Neural crest cell (in vitro differentiated cells): ENCODE data around the gene CLEC4G. TPM values are rescaled to one million over a fixed set of nuclear protein-coding genes. Genes with fewer than 3 reads are reported as not detected.
A peak's percentile ranks its signal among the peaks of the same experiment; 100 is the strongest.

Experiments used
- DNase-seq: peaks from one replicate; pipeline ENCODE4 v3.0.0; 2021; ENCODE audit warnings: low read depth, mixed read lengths, low spot score
- H3K27ac Mint-ChIP-seq: one replicate; pipeline ENCODE4 v1.8.0; 2021; ENCODE audit warnings: mild to moderate bottlenecking, mixed read lengths; ENCODE audit not compliant: unreplicated experiment
- H3K27me3 Mint-ChIP-seq: 2 replicates; pipeline ENCODE4 v1.8.0; 2021; ENCODE audit warnings: low read depth, mild to moderate bottlenecking, mixed read lengths
- H3K36me3 Mint-ChIP-seq: 2 replicates; pipeline ENCODE4 v1.8.0; 2021; ENCODE audit warnings: low read depth, mild to moderate bottlenecking, mixed read lengths
- H3K4me1 Mint-ChIP-seq: 2 replicates; pipeline ENCODE4 v1.8.0; 2021; ENCODE audit warnings: mixed read lengths
- H3K4me3 Mint-ChIP-seq: one replicate; pipeline ENCODE4 v1.8.0; 2021; ENCODE audit warnings: mild to moderate bottlenecking, mixed read lengths
- H3K9me3 Mint-ChIP-seq: 2 replicates; pipeline ENCODE4 v1.8.0; 2021; ENCODE audit warnings: mixed read lengths
- total RNA-seq: library from RNA; stranded (reverse); gene quantifications from 2 replicates; pipeline ENCODE4 v1.2.1, GENCODE V29; 2021
- TF ChIP-seq, protein P1 (sequence below): fragments of 200-600 bp; sonication (generic); conservative IDR thresholded peaks from 2 replicates; pipeline ENCODE4 v1.5.0; 2021; ENCODE audit warnings: antibody characterized with exemption, mild to moderate bottlenecking

Gene CLEC4G
- total RNA-seq, 1 donor from 2014 or later, result not detected

DNA sequence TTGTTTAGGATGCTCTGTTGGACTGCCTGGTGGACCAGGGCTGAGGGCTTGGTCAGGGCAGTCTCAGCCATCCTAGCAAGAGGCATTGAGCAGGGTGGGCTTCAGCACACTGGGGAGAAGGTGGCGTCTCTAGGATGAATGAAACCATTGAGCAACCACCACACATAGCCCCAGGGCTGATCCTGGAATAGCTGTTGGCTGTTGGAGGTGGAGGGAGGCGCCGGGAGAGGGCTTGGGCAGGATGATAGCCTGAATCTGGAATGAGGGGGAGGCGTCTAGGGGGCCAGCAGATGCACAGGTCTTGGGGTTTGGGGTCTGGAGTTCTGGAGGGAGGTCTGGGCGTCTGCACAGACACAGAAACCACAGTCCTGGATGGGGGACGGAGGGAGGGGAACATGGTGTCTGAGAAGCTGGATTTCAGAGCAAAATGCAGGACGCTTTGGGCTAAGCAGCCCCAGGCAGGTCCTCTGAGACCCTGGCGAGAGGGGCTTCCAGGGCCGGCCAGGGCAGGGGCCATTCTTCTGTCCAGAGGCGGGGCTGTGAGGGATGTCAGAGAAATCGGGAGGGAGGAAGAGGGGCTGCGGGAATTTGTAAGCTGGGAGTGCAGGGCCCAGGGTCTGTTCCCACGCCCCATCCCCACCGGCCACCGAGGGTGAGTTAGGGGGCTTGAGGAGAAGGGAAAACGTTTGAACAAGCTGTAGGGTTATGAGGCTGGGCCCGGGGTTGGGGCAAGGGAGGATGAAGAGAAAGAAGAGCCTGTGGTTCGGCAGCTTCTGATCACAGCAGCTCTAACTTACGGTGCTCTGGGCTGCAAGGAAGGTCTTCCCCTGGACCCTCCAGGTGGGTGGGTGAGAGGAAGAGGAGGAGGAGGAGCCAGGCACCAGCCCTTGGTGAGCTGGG lies 46.1 kb downstream of the CLEC4G start:
- Mint-ChIP-seq H3K9me3 (no peaks in the 10 kb centered on the region), H3K4me1 (peaks cover 15% of the 10 kb centered on the region), H3K4me3 (peak overlapping the region; percentile 79), H3K27ac (peak overlapping the region; percentile 12), H3K36me3 (no peaks in the 10 kb centered on the region), H3K27me3 (no peaks in the 10 kb centered on the region)
- TF ChIP-seq, protein P1, sequence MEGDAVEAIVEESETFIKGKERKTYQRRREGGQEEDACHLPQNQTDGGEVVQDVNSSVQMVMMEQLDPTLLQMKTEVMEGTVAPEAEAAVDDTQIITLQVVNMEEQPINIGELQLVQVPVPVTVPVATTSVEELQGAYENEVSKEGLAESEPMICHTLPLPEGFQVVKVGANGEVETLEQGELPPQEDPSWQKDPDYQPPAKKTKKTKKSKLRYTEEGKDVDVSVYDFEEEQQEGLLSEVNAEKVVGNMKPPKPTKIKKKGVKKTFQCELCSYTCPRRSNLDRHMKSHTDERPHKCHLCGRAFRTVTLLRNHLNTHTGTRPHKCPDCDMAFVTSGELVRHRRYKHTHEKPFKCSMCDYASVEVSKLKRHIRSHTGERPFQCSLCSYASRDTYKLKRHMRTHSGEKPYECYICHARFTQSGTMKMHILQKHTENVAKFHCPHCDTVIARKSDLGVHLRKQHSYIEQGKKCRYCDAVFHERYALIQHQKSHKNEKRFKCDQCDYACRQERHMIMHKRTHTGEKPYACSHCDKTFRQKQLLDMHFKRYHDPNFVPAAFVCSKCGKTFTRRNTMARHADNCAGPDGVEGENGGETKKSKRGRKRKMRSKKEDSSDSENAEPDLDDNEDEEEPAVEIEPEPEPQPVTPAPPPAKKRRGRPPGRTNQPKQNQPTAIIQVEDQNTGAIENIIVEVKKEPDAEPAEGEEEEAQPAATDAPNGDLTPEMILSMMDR, result no peak
- peak; percentile 37 for DNase-seq

DNA sequence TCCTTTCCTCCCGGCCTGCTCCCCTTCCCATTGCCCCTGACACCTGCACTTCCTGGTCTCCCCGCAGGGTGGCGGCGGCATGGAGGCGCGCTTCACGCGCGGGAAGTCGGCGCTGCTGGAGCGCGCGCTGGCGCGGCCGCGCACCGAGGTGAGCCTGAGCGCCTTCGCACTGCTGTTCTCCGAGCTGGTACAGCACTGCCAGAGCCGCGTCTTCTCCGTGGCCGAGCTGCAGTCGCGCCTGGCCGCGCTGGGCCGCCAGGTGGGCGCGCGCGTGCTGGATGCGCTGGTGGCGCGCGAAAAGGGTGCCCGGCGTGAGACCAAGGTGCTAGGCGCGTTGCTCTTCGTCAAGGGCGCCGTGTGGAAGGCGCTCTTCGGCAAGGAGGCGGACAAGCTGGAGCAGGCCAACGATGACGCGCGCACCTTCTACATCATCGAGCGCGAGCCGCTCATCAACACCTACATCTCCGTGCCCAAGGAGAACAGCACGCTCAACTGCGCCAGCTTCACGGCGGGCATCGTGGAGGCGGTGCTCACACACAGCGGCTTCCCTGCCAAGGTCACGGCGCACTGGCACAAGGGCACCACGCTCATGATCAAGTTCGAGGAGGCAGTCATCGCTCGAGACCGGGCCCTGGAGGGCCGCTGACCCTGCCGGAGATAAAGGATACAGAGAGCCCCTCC lies 49.6 kb downstream of the CLEC4G start:
- Mint-ChIP-seq H3K9me3 (no peaks in the 10 kb centered on the region), H3K36me3 (no peaks in the 10 kb centered on the region), H3K4me3 (peak overlapping the region; percentile 87), H3K4me1 (peaks cover 15% of the 10 kb centered on the region), H3K27ac (no peak overlapping the region), H3K27me3 (peaks cover 24% of the 10 kb centered on the region)
- TF ChIP-seq, protein P1, result no peak
- DNase-seq, result no peak

DNA sequence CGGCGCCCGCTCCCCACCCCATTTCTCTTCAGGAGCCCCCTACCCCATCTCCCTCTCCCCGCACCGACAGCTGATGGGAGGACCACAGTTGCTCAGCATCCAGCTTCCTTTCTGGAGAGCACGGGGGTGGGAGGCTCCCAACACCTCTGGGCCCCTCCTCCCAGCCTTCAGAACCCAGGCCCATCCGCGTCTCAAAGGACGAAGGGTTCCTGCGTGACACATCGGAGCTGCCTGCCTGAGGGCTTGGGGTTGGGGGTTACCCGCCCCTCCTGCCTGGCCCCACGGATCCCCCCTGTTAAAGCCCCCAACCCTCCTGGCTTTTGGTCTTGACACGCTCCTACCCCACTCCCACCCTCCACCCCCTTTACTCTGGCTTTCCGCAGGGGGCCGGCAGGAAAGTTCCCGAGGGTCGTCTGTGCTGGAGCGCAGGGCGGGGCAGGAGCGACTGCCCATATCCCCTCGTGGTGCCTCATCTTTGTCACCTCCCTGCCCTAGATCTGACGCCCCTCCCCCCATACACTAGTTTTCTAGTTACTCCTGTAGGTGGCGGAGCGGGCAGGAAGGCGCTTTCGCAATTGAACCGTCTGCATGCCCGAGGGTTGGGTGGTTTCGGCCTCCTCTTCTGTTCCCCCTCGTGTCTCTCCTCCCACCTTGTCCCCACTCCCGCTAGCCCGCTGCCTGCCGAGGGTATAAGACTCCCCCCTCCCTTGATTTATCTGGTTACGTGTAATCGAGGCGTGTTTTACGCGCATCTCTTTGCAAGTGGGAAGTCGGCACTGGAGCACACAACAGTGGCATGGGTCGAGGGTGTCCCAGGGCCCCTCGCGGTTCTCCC lies 50.4 kb downstream of the CLEC4G start:
- Mint-ChIP-seq H3K27ac (peak overlapping the region; percentile 90), H3K36me3 (no peaks in the 10 kb centered on the region), H3K9me3 (no peaks in the 10 kb centered on the region), H3K27me3 (peaks cover 32% of the 10 kb centered on the region), H3K4me1 (peaks cover 15% of the 10 kb centered on the region), H3K4me3 (peak overlapping the region; percentile 87)
- DNase-seq, result peak; percentile 63
- TF ChIP-seq, protein P1, result peak; percentile 55

DNA sequence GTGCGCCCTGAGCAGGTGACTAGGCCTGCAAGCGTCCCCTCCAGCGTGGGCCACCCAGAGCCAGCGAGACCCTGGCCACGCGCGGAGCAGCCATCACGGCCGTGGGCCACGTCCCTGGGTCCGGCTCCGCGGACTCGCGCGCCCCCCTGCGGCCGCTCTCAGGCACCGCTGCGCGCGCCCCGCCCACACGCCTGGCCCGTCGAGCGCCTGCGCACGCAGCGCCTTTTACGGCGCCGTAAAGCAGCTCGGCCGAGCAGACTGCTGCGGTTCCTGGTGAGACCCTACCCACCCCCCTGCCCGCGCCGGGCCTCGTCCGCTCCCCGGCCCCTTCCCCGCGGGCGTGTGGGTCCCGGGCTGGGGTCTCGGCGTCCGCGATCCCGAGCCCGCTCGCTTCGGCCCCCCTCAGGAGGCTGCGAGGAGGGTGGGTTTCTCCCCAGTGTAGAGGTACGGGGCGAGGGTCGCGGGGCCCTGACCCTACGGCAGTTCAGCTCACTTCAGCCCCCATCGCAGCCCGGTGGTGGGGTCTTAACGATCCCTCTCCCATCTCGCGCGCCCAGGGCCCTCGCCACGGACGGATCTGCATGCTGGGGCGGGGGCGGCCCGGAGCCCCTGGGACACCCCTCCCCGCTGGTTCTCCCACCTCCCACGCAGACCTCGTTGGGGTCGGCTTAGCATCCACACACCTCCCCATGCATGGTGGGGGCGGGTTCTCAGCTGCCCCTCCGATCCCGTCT lies 51.1 kb downstream of the CLEC4G start, which contains the start of gene TRAPPC5:
TSS of gene TRAPPC5 (plus strand) at position 228 of the 734 bp plus-strand sequence. CDS start 1,421 bp downstream, outside the sequence.
- DNase-seq, result peak; percentile 85
- H3K4me1 Mint-ChIP-seq, result peaks cover 11% of the 10 kb centered on the region
- H3K4me3 Mint-ChIP-seq, result peak within 1 kb of the TSS; percentile 90
- TF ChIP-seq, protein P1, result peak; percentile 94
- no peaks in the 10 kb centered on the region for H3K9me3 Mint-ChIP-seq
- H3K27ac Mint-ChIP-seq, result peak within 1 kb of the TSS; percentile 90
- no peaks in the 10 kb centered on the region for H3K36me3 Mint-ChIP-seq
- peaks cover 40% of the 10 kb centered on the region for H3K27me3 Mint-ChIP-seq
